HepG2 (cell line): ENCODE measurements around the gene DDAH2. TPM values are rescaled to one million over a fixed set of nuclear protein-coding genes. Genes with fewer than 3 reads are reported as not detected.

Experiments
- ARID2 ChIP-seq: sonication (generic); formaldehyde crosslinking; IDR thresholded peaks from 2 replicates; pipeline ENCODE4 v1.8.1; 2022; ENCODE audit warnings: mild to moderate bottlenecking, missing genetic modification reagents, borderline replicate concordance
- ATF3 ChIP-seq: sonication (generic); formaldehyde crosslinking; IDR thresholded peaks from 2 replicates; pipeline ENCODE4 v1.4.0; 2020; ENCODE audit warnings: missing genetic modification reagents
- FOXA3 ChIP-seq: IDR thresholded peaks from 2 replicates; pipeline ENCODE4 v1.6.1; 2016; ENCODE audit warnings: missing genetic modification reagents, missing compliant biosample characterization
- GLI4 ChIP-seq: sonication (generic); formaldehyde crosslinking; IDR thresholded peaks from 2 replicates; pipeline ENCODE4 v1.5.1; 2020; ENCODE audit warnings: missing genetic modification reagents, mild to moderate bottlenecking, moderate library complexity, borderline replicate concordance
- NFAT5 ChIP-seq: sonication (generic); formaldehyde crosslinking; IDR thresholded peaks from 2 replicates; pipeline ENCODE4 v1.4.0; 2020; ENCODE audit warnings: missing genetic modification reagents
- RERE ChIP-seq: IDR thresholded peaks from 2 replicates; pipeline ENCODE4 v1.6.1; 2016; ENCODE audit warnings: low read depth, missing genetic modification reagents, missing compliant biosample characterization
- ZNF761 ChIP-seq: sonication (generic); formaldehyde crosslinking; conservative IDR thresholded peaks from 2 replicates; pipeline ENCODE4 v1.4.0; 2020; ENCODE audit warnings: mild to moderate bottlenecking, missing genetic modification reagents
- polyA plus RNA-seq, 8 experiments: library from polyadenylated mRNA; depleted of rRNA in 3 of 8; stranded (reverse) in 7 of 8; unstranded in 1 of 8; fragments of >200 nt; fragmentation: Illumina TruSeq in 4 of 8; extraction: Trizol in 4 of 8; gene quantifications; 2 replicates each; pipeline versions ENCODE4 v1.2.1 to v1.2.3, GENCODE V29; 2011 to 2016; ENCODE audit warnings: low read depth in 4 of 8, missing spikeins in 1 of 8, mixed read lengths in 1 of 8; ENCODE audit not compliant: insufficient read depth in 1 of 8
- total RNA-seq, 5 experiments: library from RNA; depleted of rRNA; stranded (reverse); fragments of >200 nt; fragmentation: Illumina TruSeq; extraction: Trizol; gene quantifications; 2 replicates each; pipeline ENCODE4 v1.2.3, GENCODE V29; 2016; ENCODE audit warnings: low read depth in 1 of 5
- TF ChIP-seq, protein P1 (sequence below): sonication (generic); formaldehyde crosslinking; IDR thresholded peaks from 2 replicates; pipeline ENCODE4 v1.9.0; 2021; ENCODE audit warnings: mild to moderate bottlenecking, missing genetic modification reagents
- TF ChIP-seq, protein P2 (sequence below): fragments of 450-650 bp; IDR thresholded peaks from 2 replicates; pipeline ENCODE4 v1.6.1; 2016

The DDAH2 gene
- total and polyA plus RNA-seq, 2 of the 13 experiments (the other 11 are each of a cell fraction or from before 2014, with no cell fraction given), result 16.4 to 21.1 TPM

DNA sequence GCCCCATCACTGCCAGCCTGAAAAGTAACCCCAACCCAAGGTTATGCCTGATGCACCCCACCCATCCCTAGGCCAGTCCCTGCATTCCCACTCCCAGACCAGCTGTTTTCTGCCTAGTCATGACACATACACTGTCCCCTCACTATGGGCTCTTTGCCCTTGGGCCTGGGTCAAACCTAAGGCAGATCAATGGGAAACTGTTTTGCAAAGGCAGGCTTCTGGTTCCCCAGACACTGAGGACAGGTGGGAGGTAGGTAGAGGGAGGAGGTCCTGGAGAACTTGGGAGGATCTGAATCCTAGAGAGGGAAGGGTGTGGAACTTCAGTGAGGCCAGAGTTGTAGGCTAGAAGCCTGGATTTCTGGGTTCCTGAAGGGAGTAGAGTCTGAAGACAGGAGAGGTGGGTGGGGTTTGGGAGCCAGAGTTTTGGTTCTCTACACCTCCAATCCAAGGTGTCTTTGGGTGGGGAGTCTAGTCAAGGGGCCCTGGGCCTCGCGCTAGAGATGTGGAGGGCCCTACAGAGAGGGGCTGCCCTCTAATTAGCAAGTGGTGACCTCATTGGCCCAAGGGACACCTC is 5.2 kb upstream of the DDAH2 start (continued):
- TF ChIP-seq FOXA3 (no peak), RERE (no peak), ARID2 (0 out of 2 replicates have a peak, but pooled peaks have one; percentile 24), NFAT5 (CRISPR knock-in tag) (no peak), GLI4 (CRISPR knock-in tag) (no peak; the same call in 1 of the 2 replicates), ATF3 (CRISPR knock-in tag) (peak; percentile 91; the same call in 1 of the 2 replicates), ZNF761 (CRISPR knock-in tag) (no peak)
- TF ChIP-seq, protein P1, sequence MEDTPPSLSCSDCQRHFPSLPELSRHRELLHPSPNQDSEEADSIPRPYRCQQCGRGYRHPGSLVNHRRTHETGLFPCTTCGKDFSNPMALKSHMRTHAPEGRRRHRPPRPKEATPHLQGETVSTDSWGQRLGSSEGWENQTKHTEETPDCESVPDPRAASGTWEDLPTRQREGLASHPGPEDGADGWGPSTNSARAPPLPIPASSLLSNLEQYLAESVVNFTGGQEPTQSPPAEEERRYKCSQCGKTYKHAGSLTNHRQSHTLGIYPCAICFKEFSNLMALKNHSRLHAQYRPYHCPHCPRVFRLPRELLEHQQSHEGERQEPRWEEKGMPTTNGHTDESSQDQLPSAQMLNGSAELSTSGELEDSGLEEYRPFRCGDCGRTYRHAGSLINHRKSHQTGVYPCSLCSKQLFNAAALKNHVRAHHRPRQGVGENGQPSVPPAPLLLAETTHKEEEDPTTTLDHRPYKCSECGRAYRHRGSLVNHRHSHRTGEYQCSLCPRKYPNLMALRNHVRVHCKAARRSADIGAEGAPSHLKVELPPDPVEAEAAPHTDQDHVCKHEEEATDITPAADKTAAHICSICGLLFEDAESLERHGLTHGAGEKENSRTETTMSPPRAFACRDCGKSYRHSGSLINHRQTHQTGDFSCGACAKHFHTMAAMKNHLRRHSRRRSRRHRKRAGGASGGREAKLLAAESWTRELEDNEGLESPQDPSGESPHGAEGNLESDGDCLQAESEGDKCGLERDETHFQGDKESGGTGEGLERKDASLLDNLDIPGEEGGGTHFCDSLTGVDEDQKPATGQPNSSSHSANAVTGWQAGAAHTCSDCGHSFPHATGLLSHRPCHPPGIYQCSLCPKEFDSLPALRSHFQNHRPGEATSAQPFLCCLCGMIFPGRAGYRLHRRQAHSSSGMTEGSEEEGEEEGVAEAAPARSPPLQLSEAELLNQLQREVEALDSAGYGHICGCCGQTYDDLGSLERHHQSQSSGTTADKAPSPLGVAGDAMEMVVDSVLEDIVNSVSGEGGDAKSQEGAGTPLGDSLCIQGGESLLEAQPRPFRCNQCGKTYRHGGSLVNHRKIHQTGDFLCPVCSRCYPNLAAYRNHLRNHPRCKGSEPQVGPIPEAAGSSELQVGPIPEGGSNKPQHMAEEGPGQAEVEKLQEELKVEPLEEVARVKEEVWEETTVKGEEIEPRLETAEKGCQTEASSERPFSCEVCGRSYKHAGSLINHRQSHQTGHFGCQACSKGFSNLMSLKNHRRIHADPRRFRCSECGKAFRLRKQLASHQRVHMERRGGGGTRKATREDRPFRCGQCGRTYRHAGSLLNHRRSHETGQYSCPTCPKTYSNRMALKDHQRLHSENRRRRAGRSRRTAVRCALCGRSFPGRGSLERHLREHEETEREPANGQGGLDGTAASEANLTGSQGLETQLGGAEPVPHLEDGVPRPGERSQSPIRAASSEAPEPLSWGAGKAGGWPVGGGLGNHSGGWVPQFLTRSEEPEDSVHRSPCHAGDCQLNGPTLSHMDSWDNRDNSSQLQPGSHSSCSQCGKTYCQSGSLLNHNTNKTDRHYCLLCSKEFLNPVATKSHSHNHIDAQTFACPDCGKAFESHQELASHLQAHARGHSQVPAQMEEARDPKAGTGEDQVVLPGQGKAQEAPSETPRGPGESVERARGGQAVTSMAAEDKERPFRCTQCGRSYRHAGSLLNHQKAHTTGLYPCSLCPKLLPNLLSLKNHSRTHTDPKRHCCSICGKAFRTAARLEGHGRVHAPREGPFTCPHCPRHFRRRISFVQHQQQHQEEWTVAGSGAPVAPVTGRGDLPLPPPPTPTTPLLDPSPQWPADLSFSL (CRISPR knock-in tag), result no peak
- TF ChIP-seq, protein P2, sequence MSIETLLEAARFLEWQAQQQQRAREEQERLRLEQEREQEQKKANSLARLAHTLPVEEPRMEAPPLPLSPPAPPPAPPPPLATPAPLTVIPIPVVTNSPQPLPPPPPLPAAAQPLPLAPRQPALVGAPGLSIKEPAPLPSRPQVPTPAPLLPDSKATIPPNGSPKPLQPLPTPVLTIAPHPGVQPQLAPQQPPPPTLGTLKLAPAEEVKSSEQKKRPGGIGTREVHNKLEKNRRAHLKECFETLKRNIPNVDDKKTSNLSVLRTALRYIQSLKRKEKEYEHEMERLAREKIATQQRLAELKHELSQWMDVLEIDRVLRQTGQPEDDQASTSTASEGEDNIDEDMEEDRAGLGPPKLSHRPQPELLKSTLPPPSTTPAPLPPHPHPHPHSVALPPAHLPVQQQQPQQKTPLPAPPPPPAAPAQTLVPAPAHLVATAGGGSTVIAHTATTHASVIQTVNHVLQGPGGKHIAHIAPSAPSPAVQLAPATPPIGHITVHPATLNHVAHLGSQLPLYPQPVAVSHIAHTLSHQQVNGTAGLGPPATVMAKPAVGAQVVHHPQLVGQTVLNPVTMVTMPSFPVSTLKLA, result no peak
